NCI-H1694 (cell line): ENCODE measurements around the gene DSCAML1.
A peak's percentile ranks its signal among the peaks of the same experiment; 100 is the strongest.
"Not testable (repeated sequence)": the region's sequence is repeated elsewhere in the genome, so short reads cannot be mapped to it uniquely, and the experiment has no call there.

Source experiments
- DNase-seq: peaks from one replicate; lab custom pipeline; 2025; lab: John Stamatoyannopoulos, UW

The DSCAML1 gene

GRCh38 chr11:117792992-117793391, 4.0 kb downstream of the DSCAML1 start:
- no peak for DNase-seq

- no peak for DNase-seq
Observed at GRCh38 chr11:117792241-117792640, 4.8 kb downstream of the DSCAML1 start.

GRCh38 chr11:117790279-117790678, 6.7 kb downstream of the DSCAML1 start:
- DNase-seq = no peak

GRCh38 chr11:117789241-117789640, 7.8 kb downstream of the DSCAML1 start:
- DNase-seq = no peak

DNA sequence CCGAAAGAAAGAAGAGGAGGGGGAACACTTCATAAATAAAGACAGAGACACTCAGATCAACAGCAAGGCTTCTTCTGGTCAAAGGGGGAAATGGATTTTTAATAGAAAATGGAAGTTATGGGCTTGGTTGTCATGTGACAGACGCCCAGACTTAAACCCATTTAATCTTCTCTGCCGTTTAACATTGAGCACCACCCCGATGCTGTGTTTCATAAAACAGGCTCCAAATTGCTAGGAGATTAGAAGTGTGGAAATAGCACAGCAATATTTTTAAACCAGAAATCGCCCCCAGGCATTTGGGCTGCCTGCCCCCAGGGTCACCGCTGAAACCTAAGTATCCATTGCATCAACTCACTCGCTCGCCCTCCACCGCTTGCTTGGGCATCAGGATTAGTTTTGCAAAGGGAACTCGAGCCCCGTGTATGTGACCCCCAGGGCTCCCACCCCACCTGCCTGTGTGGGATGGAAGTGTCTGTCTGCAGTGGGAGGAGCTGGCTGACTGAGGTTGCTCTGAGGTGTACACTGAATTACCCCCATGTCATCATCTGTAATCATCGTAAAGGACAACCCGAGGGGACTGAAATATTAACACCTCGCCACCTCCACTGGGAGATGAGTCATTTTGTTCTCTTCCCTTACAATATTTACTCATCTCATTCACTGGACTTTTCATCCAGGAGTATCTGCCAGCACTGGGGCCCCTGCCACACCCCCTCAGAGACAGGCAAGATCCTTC, 10.7 kb downstream of the DSCAML1 start:
- DNase-seq = no peak

GRCh38 chr11:117782101-117782500, 14.9 kb downstream of the DSCAML1 start:
- no peak for DNase-seq

GRCh38 chr11:117781627-117782026, 15.4 kb downstream of the DSCAML1 start:
- peak; percentile 11 for DNase-seq

- DNase-seq = no peak
Observed at GRCh38 chr11:117780456-117780855, 16.6 kb downstream of the DSCAML1 start.

DNA sequence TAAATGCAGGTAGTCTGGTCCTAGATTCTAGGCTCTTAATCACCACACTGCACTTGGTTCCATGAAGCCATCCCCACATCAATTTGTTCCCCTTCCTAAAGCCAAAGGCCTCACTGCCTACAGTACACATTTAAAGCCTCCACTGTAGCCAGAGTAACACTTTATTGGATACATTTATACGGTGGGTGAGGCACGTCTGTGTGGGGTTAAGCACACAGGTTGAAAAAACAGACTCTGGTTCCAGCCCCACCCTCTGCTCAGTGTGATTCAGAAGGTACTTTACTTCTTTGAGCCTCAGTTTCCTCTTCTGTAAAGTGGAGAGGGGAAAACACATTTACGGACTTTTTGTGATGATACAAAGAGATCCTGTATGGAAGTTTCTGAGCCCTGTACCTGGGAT, 22.5 kb downstream of the DSCAML1 start:
- DNase-seq = no peak

GRCh38 chr11:117772360-117772759, 24.7 kb downstream of the DSCAML1 start:
- DNase-seq = no peak

GRCh38 chr11:117771841-117772240, 25.2 kb downstream of the DSCAML1 start:
- no peak for DNase-seq

- DNase-seq = no peak
Observed at GRCh38 chr11:117771197-117771596, 25.8 kb downstream of the DSCAML1 start.

GRCh38 chr11:117770061-117770460, 27.0 kb downstream of the DSCAML1 start:
- DNase-seq = no peak

DNA sequence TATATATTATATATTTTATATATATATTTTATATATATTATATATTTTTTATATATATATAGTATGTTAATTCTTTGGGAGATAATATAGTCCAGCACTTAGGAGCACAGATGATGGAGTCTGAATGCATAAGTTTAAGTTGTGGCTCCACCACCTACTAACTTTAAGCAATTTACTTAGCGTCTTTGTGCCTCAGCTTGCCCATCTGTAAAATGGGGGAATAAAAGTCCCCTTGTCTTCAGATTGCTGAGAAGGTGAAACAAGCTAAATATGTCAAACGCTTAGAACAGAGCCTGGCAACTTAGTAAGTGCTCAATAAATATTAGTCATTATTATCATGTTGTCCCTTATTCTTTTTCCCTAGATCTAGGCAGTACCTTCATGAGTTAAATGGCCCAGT, 27.5 kb downstream of the DSCAML1 start:
- no peak for DNase-seq

DNA sequence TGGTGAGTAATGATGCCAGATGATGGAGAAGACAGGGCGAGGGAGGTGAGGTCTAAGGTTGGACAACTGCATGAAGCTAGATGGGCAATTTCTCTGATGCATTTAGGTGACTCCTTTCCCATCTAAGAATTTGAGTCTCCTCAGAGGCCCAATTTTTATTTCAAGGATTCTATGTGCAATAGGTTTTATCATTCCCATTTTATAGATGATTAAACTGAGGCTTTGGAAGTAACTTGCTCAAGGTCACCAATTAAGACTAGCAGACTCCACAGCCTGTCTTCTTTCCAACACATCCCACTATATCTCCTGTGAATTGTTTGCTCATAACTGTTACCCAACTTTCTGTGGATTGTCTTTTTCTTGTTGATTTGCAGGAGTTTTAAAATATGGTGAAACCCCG, 28.5 kb downstream of the DSCAML1 start:
- DNase-seq = no peak

GRCh38 chr11:117767071-117767470, 29.9 kb downstream of the DSCAML1 start:
- DNase-seq = no peak

DNA sequence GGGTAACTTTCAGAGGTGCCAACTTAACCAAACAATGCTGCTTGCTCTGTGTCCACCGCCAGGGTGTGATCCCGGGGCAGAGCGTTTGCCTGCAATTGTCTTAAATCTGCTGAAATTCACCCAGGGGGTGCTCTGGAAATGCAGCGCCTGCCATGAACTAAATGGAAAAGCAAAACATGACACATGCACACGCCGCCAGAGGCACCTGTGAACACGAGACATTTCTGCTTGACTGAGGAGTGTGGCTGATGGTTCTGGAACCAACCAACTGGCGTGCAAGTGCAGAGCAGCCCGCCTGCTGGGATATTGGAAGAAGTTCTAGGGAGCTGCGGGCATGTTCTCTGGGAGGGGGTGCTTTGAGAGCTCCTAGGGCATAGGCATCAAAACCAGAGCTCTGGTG, 30.4 kb downstream of the DSCAML1 start:
- no peak for DNase-seq

DNA sequence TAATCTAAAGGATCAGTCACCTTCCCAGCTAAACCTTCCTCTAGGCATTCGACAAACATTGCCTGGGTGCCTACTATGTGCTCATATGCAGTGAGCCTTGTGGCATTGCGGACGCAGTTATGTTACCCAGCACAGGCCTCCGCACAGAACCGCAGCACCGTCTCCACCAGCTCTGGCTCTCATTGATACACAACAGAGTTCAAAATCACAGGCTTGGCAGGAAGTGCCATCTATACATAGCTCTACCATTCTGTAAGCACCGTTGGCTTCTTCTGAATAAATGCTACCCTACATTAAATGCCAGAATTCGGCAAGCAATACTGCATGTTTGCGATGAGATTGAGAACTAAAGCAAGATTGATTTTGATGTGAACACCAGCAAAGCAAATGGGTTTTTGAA, 31.0 kb downstream of the DSCAML1 start:
- DNase-seq = no peak

DNA sequence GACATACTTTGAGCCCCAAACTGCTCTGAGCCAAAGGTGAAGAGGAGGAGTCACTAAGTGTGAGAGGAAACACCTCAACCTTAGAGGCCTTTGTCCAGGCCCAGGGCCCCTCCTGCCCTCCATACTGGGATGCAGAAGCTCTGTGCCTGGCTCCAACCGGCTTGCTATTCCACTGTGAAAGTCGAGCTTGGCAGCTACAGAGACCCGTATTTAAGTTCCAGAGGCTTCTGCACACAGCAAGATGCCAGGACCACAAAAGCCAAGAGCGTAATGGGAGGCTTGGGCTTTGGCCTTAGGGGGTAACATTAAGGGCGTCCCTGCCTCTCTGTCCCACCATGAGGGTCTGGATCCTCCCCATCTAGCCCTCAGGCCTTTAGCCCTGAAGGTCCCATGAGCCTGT, 31.9 kb downstream of the DSCAML1 start:
- DNase-seq = no peak

GRCh38 chr11:117763465-117763864, 33.6 kb downstream of the DSCAML1 start:
- not testable (repeated sequence) for DNase-seq

DNA sequence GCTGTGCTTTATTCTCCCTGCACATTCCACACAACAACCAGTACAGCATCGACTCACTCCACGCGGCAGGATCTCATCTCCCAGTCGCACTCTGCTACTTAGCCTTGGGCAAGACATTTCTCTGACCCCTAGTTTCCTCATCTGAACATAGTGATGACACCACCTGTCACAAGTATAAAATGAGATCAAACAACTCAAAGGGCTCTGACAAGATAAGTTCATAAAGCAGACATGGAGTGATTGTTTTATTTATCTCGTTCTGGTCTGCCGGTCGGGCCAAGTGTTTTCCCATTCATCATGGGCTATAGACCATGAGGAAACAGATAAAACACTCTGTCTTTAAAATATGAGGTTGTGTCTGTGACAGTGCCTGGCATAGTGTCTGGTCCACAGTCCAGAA, 35.0 kb downstream of the DSCAML1 start:
- DNase-seq = no peak

DNA sequence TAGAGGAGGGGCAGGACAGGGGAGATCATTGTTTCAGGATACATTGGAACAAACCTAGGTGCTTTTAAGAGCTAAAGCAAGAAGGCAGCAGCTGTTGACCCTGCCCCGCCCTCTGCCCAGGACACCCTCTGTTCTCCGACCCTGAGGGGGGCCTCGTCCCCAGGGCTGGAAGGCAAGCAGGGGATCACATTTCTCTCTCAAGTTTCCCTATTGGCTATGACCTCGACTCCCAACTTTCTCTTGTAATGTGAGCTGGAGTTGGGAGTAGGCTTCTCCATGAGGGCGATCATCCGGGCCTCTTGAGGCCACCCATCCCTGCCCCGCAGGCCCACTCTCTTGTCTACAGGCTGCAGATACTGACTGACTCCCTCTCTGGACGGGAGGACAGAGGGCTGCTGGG, 37.7 kb downstream of the DSCAML1 start:
- no peak for DNase-seq

DNA sequence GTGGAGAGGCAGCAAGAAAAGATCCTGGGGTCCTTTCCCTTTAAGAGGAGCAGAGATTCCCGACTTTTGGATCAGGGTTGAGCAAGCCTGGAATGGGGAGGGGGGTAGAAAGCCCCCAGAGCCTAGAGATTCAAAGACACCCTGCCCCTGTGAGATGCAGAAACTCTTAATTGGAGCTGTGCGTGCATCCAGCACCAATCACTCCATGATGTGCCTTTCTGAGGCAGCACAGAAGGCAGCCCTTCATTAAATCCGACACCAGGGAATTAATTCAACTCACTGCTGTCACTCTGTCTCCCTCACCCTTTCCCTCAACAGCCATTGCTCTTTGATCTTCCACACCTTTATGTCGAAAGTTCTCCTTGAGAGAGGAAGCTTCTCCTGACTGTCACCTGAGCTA, 43.0 kb downstream of the DSCAML1 start:
- DNase-seq = no peak

- DNase-seq = no peak
Observed at GRCh38 chr11:117752721-117753237, 44.2 kb downstream of the DSCAML1 start.
